Skeletal muscle satellite cell (primary cell): Measurements from ENCODE around the gene LRRC34.

ENCODE experiments used
- H3K27me3 ChIP-seq: 2 replicates; pipeline ENCODE4 v1.7.0; 2013; ENCODE audit warnings: low read length; ENCODE audit not compliant: control insufficient read depth, insufficient read depth
- H3K36me3 ChIP-seq: 2 replicates; pipeline ENCODE4 v1.7.0; 2013; ENCODE audit warnings: mild to moderate bottlenecking, control low read depth, low read length; ENCODE audit not compliant: insufficient read depth
- H3K4me1 ChIP-seq: 2 replicates; pipeline ENCODE4 v1.7.0; 2013; ENCODE audit warnings: low read length; ENCODE audit not compliant: control insufficient read depth, insufficient read depth
- H3K4me2 ChIP-seq: 2 replicates; pipeline ENCODE4 v1.7.0; 2013; ENCODE audit warnings: mild to moderate bottlenecking, low read length
- H3K4me3 ChIP-seq: 2 replicates; pipeline ENCODE4 v1.7.0; 2013; ENCODE audit warnings: low read length
- H3K9ac ChIP-seq: 2 replicates; pipeline ENCODE4 v1.7.0; 2013; ENCODE audit warnings: mild to moderate bottlenecking, low read depth, low read length, moderate library complexity
- H3K9me3 ChIP-seq: replicated peaks from 2 replicates; pipeline ENCODE4 v1.7.0; 2013; ENCODE audit warnings: mild to moderate bottlenecking, control low read depth, low read length

Gene LRRC34

DNA sequence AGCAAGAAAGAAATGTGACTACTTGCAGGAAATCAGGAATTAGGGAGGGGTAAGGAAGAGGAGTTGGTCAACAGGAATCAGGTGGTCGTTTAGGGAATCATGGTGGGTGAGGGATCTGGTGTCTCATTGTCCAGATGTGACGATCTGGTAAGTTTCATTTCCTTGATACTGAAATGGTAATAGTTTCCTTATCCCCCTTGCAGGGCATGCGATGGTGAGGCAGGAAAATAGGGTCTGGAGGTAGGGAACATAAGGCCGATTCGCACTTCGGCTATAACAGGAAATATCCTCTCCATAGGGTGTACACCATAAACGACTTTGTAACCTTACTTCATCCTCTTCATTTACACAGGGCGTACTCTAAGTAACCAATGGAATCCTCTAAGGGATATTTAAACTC is 574 bp upstream of the LRRC34 start:
- no peaks in the 10 kb centered on the region for H3K27me3 ChIP-seq
- peak overlapping the region; percentile 91 for H3K4me2 ChIP-seq
- no peaks in the 10 kb centered on the region for H3K36me3 ChIP-seq
- peak overlapping the region; percentile 87 for H3K9ac ChIP-seq
- peaks cover 2% of the 10 kb centered on the region for H3K9me3 ChIP-seq
- peak overlapping the region; percentile 73 for H3K4me3 ChIP-seq
- peaks cover 28% of the 10 kb centered on the region for H3K4me1 ChIP-seq

DNA sequence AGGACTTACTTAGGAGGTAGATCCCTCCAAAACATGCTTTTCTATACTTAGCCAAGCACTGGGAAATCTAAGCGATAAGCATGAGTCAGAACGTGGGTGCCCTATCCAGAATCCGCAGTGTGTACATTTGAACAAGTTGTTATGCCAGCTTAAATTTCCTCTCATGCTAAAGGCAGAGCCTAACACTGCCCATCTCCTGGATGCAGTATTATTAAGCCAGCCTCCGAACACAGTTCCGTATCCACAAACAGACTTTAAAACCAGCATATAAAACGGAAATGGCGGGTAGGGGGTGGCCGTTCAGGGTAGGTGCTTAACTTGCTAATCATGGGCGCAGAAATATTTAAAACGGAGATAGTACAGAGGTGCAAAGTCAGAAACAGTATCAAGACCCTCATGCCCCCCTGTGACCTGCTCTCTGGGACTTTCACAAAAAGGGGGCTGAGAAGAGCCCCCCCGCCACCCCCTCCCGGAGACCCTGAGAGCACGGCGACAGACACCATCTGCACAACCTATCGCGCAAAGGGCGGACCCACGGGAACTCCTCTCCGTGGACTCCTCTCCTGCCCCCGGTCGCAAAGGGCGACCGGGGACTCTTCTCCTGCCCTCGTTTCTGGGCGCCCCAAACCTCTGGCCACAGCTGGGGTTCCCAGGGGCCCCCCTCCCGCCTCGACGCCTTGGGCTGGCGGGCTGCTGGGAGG is 923 bp downstream of the LRRC34 start:
- Histone ChIP-seq H3K27me3 (no peaks in the 10 kb centered on the region), H3K9ac (peak overlapping the region; percentile 87), H3K36me3 (no peaks in the 10 kb centered on the region), H3K9me3 (peaks cover 2% of the 10 kb centered on the region), H3K4me2 (peak overlapping the region; percentile 91), H3K4me1 (peaks cover 25% of the 10 kb centered on the region), H3K4me3 (peak overlapping the region; percentile 73)

DNA sequence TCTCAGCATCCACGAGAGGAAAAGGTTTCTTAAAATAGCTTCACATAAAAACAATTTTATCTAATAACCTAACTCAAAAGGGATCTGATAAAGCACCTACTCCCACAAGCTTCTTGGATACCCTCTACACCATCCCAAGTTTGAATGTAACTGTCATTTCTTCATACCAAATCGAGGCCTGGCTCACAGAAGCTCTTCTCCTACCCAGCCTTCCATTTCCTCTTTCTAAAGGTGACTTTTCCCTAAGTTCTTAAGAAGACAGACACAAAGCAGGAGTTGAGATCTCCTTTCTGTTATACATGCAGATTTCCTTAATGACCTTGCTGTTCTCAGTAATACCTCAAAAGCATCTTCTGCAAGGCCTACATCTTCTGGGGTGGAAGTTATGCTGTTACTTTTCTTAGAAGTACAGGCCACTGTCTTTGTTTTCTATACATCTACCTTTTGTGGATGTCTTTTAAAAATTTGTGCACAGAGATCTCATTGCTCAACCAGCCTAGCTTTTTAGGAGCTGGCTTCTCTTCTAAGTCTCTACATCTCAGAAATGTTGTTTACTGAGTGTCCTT is 3.4 kb downstream of the LRRC34 start:
- Histone ChIP-seq H3K36me3 (no peaks in the 10 kb centered on the region), H3K27me3 (no peaks in the 10 kb centered on the region), H3K4me3 (no peak overlapping the region), H3K9ac (no peak overlapping the region), H3K4me1 (peaks cover 25% of the 10 kb centered on the region), H3K9me3 (no peaks in the 10 kb centered on the region), H3K4me2 (no peak overlapping the region)

DNA sequence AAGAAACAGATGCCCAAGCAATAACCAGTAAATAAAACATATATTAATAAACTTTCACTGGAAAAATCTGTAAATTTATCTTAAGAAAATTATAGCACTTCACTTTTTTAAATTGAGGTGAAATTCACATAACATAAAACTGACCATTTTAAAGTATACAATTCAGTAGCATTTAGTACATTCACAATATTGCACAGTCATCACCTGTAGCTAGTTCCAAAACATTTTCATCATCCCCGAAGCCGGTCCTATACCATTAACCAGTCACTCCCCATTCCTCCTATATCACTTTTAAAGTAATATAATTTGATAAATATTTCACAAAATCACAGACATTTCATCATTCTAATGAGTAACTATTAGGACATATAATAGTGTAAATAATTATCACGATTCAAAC is 8.0 kb downstream of the LRRC34 start:
- Histone ChIP-seq H3K36me3 (no peaks in the 10 kb centered on the region), H3K4me3 (no peak overlapping the region), H3K4me1 (no peaks in the 10 kb centered on the region), H3K9me3 (no peaks in the 10 kb centered on the region), H3K9ac (no peak overlapping the region), H3K27me3 (no peaks in the 10 kb centered on the region), H3K4me2 (no peak overlapping the region)

DNA sequence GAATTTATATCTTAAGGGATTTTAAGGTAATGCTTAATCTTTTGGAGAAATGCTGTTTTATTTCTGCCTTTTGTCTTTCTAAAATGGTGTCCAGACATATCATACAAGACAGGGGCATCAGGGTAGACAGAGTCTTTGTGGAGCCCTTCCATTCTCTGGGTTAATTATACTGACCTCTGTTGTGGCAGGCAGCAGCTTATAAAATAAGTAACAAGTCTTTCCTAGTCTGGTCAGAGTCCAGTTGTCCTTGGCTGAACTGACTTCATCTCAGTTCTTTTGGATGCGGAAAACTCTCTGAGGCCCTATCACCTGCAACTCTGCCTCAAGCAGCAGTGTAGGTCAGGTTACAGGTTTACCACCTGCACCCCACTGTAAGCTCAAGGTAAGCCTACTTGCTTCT is 20.3 kb downstream of the LRRC34 start:
- Histone ChIP-seq H3K4me2 (no peak overlapping the region), H3K36me3 (peaks cover 41% of the 10 kb centered on the region), H3K4me3 (no peak overlapping the region), H3K9me3 (no peaks in the 10 kb centered on the region), H3K4me1 (no peaks in the 10 kb centered on the region), H3K9ac (no peak overlapping the region), H3K27me3 (no peaks in the 10 kb centered on the region)

DNA sequence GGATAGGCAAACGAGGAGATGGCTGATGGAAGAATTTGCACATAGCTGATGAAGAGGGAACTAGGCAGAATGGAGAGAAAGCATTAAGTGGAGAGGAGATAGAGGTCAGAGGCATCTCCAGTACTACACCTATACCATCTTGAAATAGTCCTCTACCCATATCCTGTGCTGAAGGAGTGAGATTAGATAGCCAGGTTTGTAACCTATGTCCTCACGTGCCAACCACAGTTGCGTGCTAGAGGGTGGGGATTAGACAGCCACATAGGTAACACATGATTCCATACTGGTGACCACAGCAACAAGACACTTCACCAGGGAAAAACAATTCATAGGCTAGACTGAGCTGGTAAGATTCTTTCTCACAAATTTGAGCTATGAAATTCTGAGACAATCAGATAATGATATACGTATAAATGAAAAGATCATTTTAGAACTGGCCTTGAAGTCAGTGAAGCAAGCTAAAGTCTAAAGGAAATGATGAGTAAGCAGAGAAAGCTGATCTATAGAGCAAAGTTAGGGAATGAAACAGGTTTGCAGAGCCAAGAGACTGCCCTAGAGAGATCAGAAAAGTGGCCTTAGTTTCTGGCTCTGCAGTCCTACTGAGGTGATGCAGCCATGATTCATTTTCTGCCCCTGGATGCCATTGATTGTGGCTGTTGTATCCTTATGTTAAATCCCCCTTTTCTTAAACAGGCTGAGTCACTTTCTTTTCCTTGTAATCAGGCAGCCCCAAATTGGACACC is 21.8 kb downstream of the LRRC34 start:
- no peaks in the 10 kb centered on the region for H3K4me1 ChIP-seq
- H3K27me3 ChIP-seq = no peaks in the 10 kb centered on the region
- no peak overlapping the region for H3K9ac ChIP-seq
- H3K4me2 ChIP-seq = no peak overlapping the region
- no peaks in the 10 kb centered on the region for H3K9me3 ChIP-seq
- peaks cover 54% of the 10 kb centered on the region for H3K36me3 ChIP-seq
- H3K4me3 ChIP-seq = no peak overlapping the region

DNA sequence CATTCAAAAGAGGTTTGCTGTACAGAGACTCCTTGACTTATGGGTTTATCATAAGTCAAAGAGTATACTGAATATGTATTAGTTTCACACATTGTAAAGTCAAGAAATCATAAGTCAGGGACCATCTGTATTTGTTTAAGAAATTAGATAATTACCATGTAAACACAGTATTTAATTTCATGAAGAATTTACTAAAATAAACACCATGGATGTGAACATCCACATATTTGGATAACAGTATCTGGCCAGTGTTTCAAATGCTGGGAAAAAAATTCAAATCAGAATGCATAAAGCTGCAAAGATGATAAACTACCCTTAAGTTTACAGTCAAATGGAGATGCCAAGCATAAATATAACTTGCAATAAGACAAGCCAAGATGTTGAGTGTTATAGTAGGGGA is 22.5 kb downstream of the LRRC34 start:
- no peaks in the 10 kb centered on the region for H3K27me3 ChIP-seq
- H3K4me2 ChIP-seq = no peak overlapping the region
- H3K36me3 ChIP-seq = peaks cover 61% of the 10 kb centered on the region
- H3K9me3 ChIP-seq = no peaks in the 10 kb centered on the region
- H3K4me1 ChIP-seq = no peaks in the 10 kb centered on the region
- no peak overlapping the region for H3K9ac ChIP-seq
- no peak overlapping the region for H3K4me3 ChIP-seq

DNA sequence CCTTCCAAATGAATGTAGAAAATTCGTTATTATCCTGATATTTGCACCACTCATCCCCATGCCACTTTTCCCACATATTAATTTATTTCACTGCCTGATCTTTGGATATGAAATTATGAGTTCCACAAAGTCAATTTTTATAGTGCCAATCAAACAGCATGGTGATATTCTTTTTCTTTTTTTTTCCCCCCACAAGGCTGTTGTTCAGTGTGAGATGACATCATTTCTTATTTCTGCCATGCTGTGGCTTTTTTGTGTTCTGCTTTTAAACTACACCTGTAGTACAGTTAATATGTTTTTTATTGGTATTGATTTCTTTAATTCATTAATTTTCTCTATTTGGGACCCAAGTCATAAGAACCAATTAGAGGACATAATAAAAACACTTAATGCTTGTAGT is 24.9 kb downstream of the LRRC34 start:
- no peaks in the 10 kb centered on the region for H3K9me3 ChIP-seq
- no peaks in the 10 kb centered on the region for H3K27me3 ChIP-seq
- H3K4me2 ChIP-seq = no peak overlapping the region
- peaks cover 82% of the 10 kb centered on the region for H3K36me3 ChIP-seq
- no peak overlapping the region for H3K9ac ChIP-seq
- no peaks in the 10 kb centered on the region for H3K4me1 ChIP-seq
- no peak overlapping the region for H3K4me3 ChIP-seq

DNA sequence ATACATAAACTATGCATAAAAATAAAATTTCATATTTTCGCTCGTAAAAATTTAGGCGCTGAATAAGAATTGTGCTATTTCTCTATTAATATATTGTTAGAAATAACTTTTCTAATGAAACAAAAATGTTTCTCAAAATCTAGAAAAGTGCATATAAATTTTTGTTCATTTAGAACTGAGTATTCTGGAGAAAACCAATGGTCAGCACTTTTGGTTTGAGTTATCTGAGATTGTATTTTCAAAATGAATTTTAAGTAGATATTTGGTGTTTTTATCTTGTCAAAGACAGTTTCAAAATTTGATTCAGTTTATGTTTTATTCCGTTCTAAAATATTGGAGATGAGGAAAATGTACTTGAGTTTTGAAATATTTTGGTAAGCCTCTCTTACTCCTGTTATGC is 25.6 kb downstream of the LRRC34 start:
- no peaks in the 10 kb centered on the region for H3K9me3 ChIP-seq
- H3K36me3 ChIP-seq = peaks cover 82% of the 10 kb centered on the region
- no peak overlapping the region for H3K4me2 ChIP-seq
- no peaks in the 10 kb centered on the region for H3K4me1 ChIP-seq
- no peak overlapping the region for H3K9ac ChIP-seq
- H3K27me3 ChIP-seq = no peaks in the 10 kb centered on the region
- H3K4me3 ChIP-seq = no peak overlapping the region

DNA sequence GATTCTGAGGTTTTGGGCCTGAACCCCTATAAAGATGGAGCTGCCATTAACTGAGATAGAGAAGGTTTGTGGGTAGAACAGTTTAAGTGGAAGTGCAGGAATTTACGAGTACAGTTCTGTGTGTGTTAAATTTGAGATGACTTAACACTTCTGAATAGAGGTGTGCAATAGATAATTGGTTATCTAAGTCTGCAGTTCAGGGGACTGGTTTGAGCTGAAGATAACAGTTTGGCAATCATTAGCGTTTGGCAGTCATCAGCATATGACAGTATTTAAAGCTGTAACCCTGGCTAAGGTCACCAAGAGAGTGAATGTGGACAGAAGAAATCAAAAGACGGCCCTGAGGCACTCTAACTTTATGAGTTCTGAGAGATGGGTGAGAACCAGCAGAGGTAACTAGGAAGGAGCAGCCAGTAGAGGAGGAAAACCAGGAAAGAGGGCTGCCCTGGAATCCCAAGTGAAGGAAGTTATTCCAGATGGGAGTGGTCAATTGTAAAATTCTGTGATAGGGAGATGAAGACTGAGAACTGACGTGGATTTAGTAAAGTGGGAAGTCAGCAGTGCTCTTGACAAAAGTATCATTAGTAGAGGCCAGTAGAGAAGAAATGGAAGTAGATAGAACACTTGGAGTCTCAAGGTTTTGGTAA is 31.4 kb downstream of the LRRC34 start:
- Histone ChIP-seq H3K4me2 (no peak overlapping the region), H3K9me3 (no peaks in the 10 kb centered on the region), H3K27me3 (no peaks in the 10 kb centered on the region), H3K4me3 (no peak overlapping the region), H3K36me3 (peaks cover 80% of the 10 kb centered on the region), H3K9ac (no peak overlapping the region), H3K4me1 (no peaks in the 10 kb centered on the region)

DNA sequence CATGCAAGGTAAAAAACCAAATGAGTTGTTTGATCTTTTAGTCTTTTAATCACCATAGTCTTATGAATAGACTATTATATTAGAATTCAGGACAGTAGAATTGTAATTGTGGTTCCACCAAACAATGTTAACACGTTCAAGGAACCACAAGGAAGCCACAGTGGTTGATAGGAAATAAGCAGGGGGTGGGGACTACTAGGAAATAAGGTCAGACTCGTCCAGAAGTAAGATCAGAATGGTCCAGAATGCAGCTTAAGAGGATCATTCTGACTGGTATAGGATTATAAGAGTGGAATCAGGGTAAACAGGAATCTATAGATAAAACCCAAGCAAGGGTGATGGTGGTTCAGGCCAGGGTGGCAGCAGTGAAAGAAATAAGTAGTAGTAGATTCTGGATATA is 32.0 kb downstream of the LRRC34 start:
- Histone ChIP-seq H3K4me1 (no peaks in the 10 kb centered on the region), H3K4me3 (no peak overlapping the region), H3K36me3 (peaks cover 77% of the 10 kb centered on the region), H3K4me2 (no peak overlapping the region), H3K27me3 (no peaks in the 10 kb centered on the region), H3K9me3 (no peaks in the 10 kb centered on the region), H3K9ac (no peak overlapping the region)
